OCI-LY7 (cell line): ENCODE data around the gene RASA2. TPM values are rescaled to one million over a fixed set of nuclear protein-coding genes. Genes with fewer than 3 reads are reported as not detected.

Source experiments
- BruUV-seq: library from RNA; stranded (reverse); fragments of 400-500 nt; replicated peaks from 2 replicates; lab custom pipeline; 2021; lab: Mats Ljungman, UMichigan
- CTCF ChIA-PET: fragments of 300-600 bp; sonication (Branson Sonifier 250); formaldehyde crosslinking; loops from one replicate; lab custom pipeline; 2022; ENCODE audit warnings: antibody characterized with exemption; ENCODE audit not compliant: unreplicated experiment; lab: Charles Lee
- POLR2A ChIA-PET: fragments of 300-600 bp; sonication (Branson Sonifier 250); formaldehyde crosslinking; loops from one replicate; lab custom pipeline; 2022; ENCODE audit warnings: antibody characterized with exemption; lab: Charles Lee
- DNase-seq: peaks from one replicate; pipeline ENCODE4 v3.0.0-alpha.2; 2015; ENCODE audit warnings: low spot score
- H2AFZ ChIP-seq: fragments of 200-600 bp; sonication (generic), shearing (Covaris generic); 2 replicates; pipeline ENCODE4 v1.6.1; 2014; ENCODE audit warnings: mild to moderate bottlenecking, antibody characterized with exemption, low read length, moderate library complexity
- H3K27ac ChIP-seq: fragments of 200-600 bp; sonication (generic); 2 replicates; pipeline ENCODE4 v1.5.1; 2014; ENCODE audit warnings: mixed run types, low read depth, mild to moderate bottlenecking, moderate library complexity, low read length, inconsistent platforms; ENCODE audit not compliant: poor library complexity, severe bottlenecking
- H3K36me3 ChIP-seq: fragments of 200-600 bp; sonication (generic); 2 replicates; pipeline ENCODE4 v1.6.1; 2014; ENCODE audit warnings: mild to moderate bottlenecking, antibody characterized with exemption, low read length, moderate library complexity, mixed read lengths; ENCODE audit not compliant: insufficient read depth
- H3K4me1 ChIP-seq: fragments of 200-600 bp; sonication (generic); 2 replicates; pipeline ENCODE4 v1.5.1; 2014; ENCODE audit warnings: mild to moderate bottlenecking, low read length; ENCODE audit not compliant: insufficient read depth, poor library complexity, severe bottlenecking
- H3K4me2 ChIP-seq: fragments of 200-600 bp; sonication (generic); 2 replicates; pipeline ENCODE4 v1.6.1; 2014; ENCODE audit warnings: mild to moderate bottlenecking, low read length
- H3K4me3 ChIP-seq: fragments of 200-600 bp; sonication (generic); 2 replicates; pipeline ENCODE4 v1.5.1; 2014; ENCODE audit warnings: mild to moderate bottlenecking, low read depth, low read length; ENCODE audit not compliant: poor library complexity, severe bottlenecking
- H3K79me2 ChIP-seq: fragments of 200-600 bp; sonication (generic); 2 replicates; pipeline ENCODE4 v1.6.1; 2016; ENCODE audit warnings: low read depth, mild to moderate bottlenecking, low read length, moderate library complexity, mixed read lengths; ENCODE audit not compliant: insufficient read depth
- H3K9me2 ChIP-seq: fragments of 200-600 bp; sonication (generic); 2 replicates; pipeline ENCODE4 v1.6.1; 2016; ENCODE audit warnings: mild to moderate bottlenecking, low read length, mixed read lengths; ENCODE audit not compliant: insufficient read depth
- H3K9me3 ChIP-seq: fragments of 200-600 bp; sonication (generic); 2 replicates; pipeline ENCODE4 v1.6.1; 2014; ENCODE audit warnings: mild to moderate bottlenecking, mixed run types, low read length, mixed read lengths
- H4K20me1 ChIP-seq: fragments of 200-600 bp; sonication (generic); 2 replicates; pipeline ENCODE4 v1.6.1; 2014; ENCODE audit warnings: mild to moderate bottlenecking, antibody characterized with exemption, low read length, moderate library complexity, mixed read lengths; ENCODE audit not compliant: insufficient read depth
- CTCF ChIP-seq: fragments of 200-600 bp; sonication (generic); conservative IDR thresholded peaks from 2 replicates; pipeline ENCODE4 v1.5.1; 2014; ENCODE audit warnings: mild to moderate bottlenecking, antibody characterized with exemption, low read length, moderate library complexity, mixed read lengths
- EZH2phosphoT487 ChIP-seq: fragments of 200-600 bp; sonication (generic); IDR thresholded peaks from 2 replicates; pipeline ENCODE4 v1.6.1; 2018; ENCODE audit warnings: low read depth, borderline replicate concordance, mild to moderate bottlenecking, mixed run types, antibody characterized with exemption, low read length, moderate library complexity, mixed read lengths
- intact Hi-C: fragments of 100-400 bp; cut with micrococcal nuclease; formaldehyde crosslinking; loops from one replicate; pipeline ENCODE4 v1.10.0; 2022; ENCODE audit not compliant: unreplicated experiment
- total RNA-seq, 2 experiments: library from RNA; depleted of rRNA in 1 of 2; stranded (reverse); fragments of >200 nt in 1 of 2; shearing (Covaris generic) in 1 of 2; gene quantifications; 2 replicates each; pipeline ENCODE4 v1.2.3, GENCODE V29; 2014 to 2022

The RASA2 gene
- total RNA-seq, 2 experiments from 2014 or later, result 11.0 to 21.7 TPM

- H4K20me1 ChIP-seq, result no peaks in the 10 kb centered on the region
- H2AFZ ChIP-seq, result no peak overlapping the region
- CTCF ChIA-PET, result no interaction called here
- no peaks in the 10 kb centered on the region for H3K9me2 ChIP-seq
- no peaks in the 10 kb centered on the region for H3K9me3 ChIP-seq
- no peaks in the 10 kb centered on the region for H3K4me1 ChIP-seq
- no peak for DNase-seq
- no peak overlapping the region for H3K27ac ChIP-seq
- POLR2A ChIA-PET, result no interaction called here
- BruUV-seq, result no TSS peak
- no peaks in the 10 kb centered on the region for H3K36me3 ChIP-seq
- H3K4me2 ChIP-seq, result no peak overlapping the region
- no peaks in the 10 kb centered on the region for H3K79me2 ChIP-seq
- intact Hi-C loops, result no loop called here
- TF ChIP-seq CTCF (no peak), EZH2phosphoT487 (no peak)
- no peak overlapping the region for H3K4me3 ChIP-seq
Measured at GRCh38 chr3:141655801-141656200, 169.0 kb downstream of the RASA2 start.

- Histone ChIP-seq H3K4me3 (no peak overlapping the region), H3K36me3 (no peaks in the 10 kb centered on the region), H4K20me1 (no peaks in the 10 kb centered on the region), H3K4me2 (no peak overlapping the region), H3K4me1 (no peaks in the 10 kb centered on the region), H2AFZ (no peak overlapping the region), H3K27ac (no peak overlapping the region), H3K9me2 (no peaks in the 10 kb centered on the region), H3K79me2 (no peaks in the 10 kb centered on the region), H3K9me3 (no peaks in the 10 kb centered on the region)
- no TSS peak for BruUV-seq
- ChIA-PET CTCF (no interaction called here), POLR2A (no interaction called here)
- TF ChIP-seq CTCF, result no peak
- TF ChIP-seq EZH2phosphoT487, result no peak
- DNase-seq, result no peak
- intact Hi-C loops, result no loop called here
Measured at GRCh38 chr3:141656771-141657170, 169.9 kb downstream of the RASA2 start.

GRCh38 chr3:141657516-141657915 lies 170.7 kb downstream of the RASA2 start:
- H3K79me2 ChIP-seq, result no peaks in the 10 kb centered on the region
- no peak for TF ChIP-seq EZH2phosphoT487
- TF ChIP-seq CTCF, result no peak
- DNase-seq, result no peak
- H2AFZ ChIP-seq, result no peak overlapping the region
- no peaks in the 10 kb centered on the region for H3K4me1 ChIP-seq
- H4K20me1 ChIP-seq, result no peaks in the 10 kb centered on the region
- H3K36me3 ChIP-seq, result no peaks in the 10 kb centered on the region
- intact Hi-C loops, result no loop called here
- H3K27ac ChIP-seq, result no peak overlapping the region
- H3K9me3 ChIP-seq, result no peaks in the 10 kb centered on the region
- ChIA-PET CTCF (no interaction called here), POLR2A (interaction anchor here (0.7 kb wide), 1 partner anchor 570 kb away, joined by 4 read pairs; no protein-coding TSS in a partner anchor)
- BruUV-seq, result no TSS peak
- H3K4me2 ChIP-seq, result no peak overlapping the region
- H3K9me2 ChIP-seq, result no peaks in the 10 kb centered on the region
- no peak overlapping the region for H3K4me3 ChIP-seq
